CD4-positive, alpha-beta memory T cell (primary cell): Measurements from ENCODE around the gene GPR149. TPM values are rescaled to one million over a fixed set of nuclear protein-coding genes. Genes with fewer than 3 reads are reported as not detected.

ENCODE experiments used
- CTCF ChIA-PET: fragments of 350-600 bp; sonication (Branson Sonifier 250); formaldehyde crosslinking; loops from one replicate; lab custom pipeline; 2021; ENCODE audit warnings: inconsistent platforms; ENCODE audit not compliant: partially characterized antibody; lab: Charles Lee
- POLR2A ChIA-PET: fragments of 350-600 bp; sonication (Branson Sonifier 250); formaldehyde crosslinking; loops from one replicate; lab custom pipeline; 2021; ENCODE audit not compliant: partially characterized antibody; lab: Charles Lee
- DNase-seq, 5 donors: peaks; one replicate each; pipeline versions ENCODE4 v3.0.0 to v3.0.0-alpha.2; 2020 to 2022; ENCODE audit warnings: mixed read lengths in 1 of 5
- H3K27ac ChIP-seq: one replicate; pipeline ENCODE4 v1.7.0; 2013; ENCODE audit warnings: low read depth, low read length
- H3K27me3 ChIP-seq: 2 replicates; pipeline ENCODE4 v1.7.0; 2013; ENCODE audit warnings: mild to moderate bottlenecking, low read length, moderate library complexity; ENCODE audit not compliant: insufficient read depth
- H3K36me3 ChIP-seq: 2 replicates; pipeline ENCODE4 v1.7.0; 2013; ENCODE audit warnings: mild to moderate bottlenecking, low read length, moderate library complexity; ENCODE audit not compliant: insufficient read depth
- H3K4me1 ChIP-seq: 2 replicates; pipeline ENCODE4 v1.7.0; 2013; ENCODE audit warnings: mild to moderate bottlenecking, low read length, moderate library complexity; ENCODE audit not compliant: insufficient read depth
- H3K4me3 ChIP-seq, 2 donors: one replicate each; pipeline ENCODE4 v1.7.0; 2013; ENCODE audit warnings: low read length in 2 of 2, mild to moderate bottlenecking in 1 of 2
- H3K9me3 ChIP-seq, 2 donors: one replicate each; pipeline ENCODE4 v1.7.0; 2013; ENCODE audit warnings: low read length in 2 of 2, control low read depth in 1 of 2; ENCODE audit not compliant: control insufficient read depth in 1 of 2
- H3K27ac Mint-ChIP-seq, 7 donors: one replicate each; pipeline ENCODE4 v1.8.0; 2020 to 2021; ENCODE audit warnings: mixed read lengths in 7 of 7, mild to moderate bottlenecking in 6 of 7, inconsistent platforms in 3 of 7, moderate library complexity in 3 of 7
- H3K27me3 Mint-ChIP-seq, 2 donors: one replicate each; pipeline ENCODE4 v1.8.0; 2020 to 2021; ENCODE audit warnings: mixed read lengths in 2 of 2
- H3K36me3 Mint-ChIP-seq, 2 donors: one replicate each; pipeline ENCODE4 v1.8.0; 2020 to 2021; ENCODE audit warnings: mixed read lengths in 2 of 2, inconsistent platforms in 1 of 2, mild to moderate bottlenecking in 1 of 2
- H3K4me1 Mint-ChIP-seq, 4 donors: one replicate each; pipeline ENCODE4 v1.8.0; 2020 to 2021; ENCODE audit warnings: mixed read lengths in 4 of 4, mild to moderate bottlenecking in 1 of 4
- H3K4me3 Mint-ChIP-seq, 8 donors: one replicate each; pipeline ENCODE4 v1.8.0; 2020 to 2021; ENCODE audit warnings: mixed read lengths in 8 of 8, mild to moderate bottlenecking in 7 of 8, moderate library complexity in 6 of 8, inconsistent platforms in 3 of 8
- H3K9me3 Mint-ChIP-seq, 8 donors: one replicate each; pipeline ENCODE4 v1.8.0; 2020 to 2021; ENCODE audit warnings: mixed read lengths in 8 of 8, mild to moderate bottlenecking in 5 of 8, inconsistent platforms in 3 of 8, moderate library complexity in 1 of 8
- intact Hi-C: fragments of 100-400 bp; cut with micrococcal nuclease; formaldehyde crosslinking; loops from one replicate; pipeline ENCODE4 v1.15.1; 2023
- polyA plus RNA-seq, 2 donors: library from polyadenylated mRNA; unstranded; fragments of 300-500 nt; fragmentation: Illumina TruSeq; gene quantifications; one replicate each; pipeline ENCODE4 v1.2.3, GENCODE V29; 2021
- total RNA-seq, 2 experiments: library from RNA; stranded (reverse); gene quantifications; one replicate each; pipeline ENCODE4 v1.2.3, GENCODE V29; 2021

The GPR149 gene
- total and polyA plus RNA-seq, 4 experiments from 2014 or later, result not detected

DNA sequence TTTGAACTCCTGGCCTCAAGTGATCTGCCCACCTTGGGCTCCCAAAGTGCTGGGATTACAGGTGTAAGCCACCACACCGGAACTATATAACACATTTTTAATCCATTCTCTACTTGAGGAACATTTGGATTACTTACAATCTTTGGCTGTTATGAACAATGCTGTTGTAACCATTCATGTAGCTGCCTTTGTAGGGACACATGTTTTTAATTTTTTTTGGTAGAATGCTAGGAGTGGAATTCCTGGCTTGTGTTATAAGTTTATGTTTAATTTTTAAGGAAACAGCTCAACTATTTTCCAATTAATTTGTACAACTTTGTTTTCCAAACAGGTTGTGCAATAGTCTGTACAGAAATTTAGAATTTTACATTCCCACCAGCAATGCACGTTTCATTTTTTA lies 51.7 kb downstream of the GPR149 start:
- Histone ChIP-seq H3K4me1 (no peaks in the 10 kb centered on the region), H3K27me3 (no peaks in the 10 kb centered on the region), H3K4me3 (no peak overlapping the region), H3K27ac (no peak overlapping the region), H3K36me3 (no peaks in the 10 kb centered on the region), H3K9me3 (no peaks in the 10 kb centered on the region)
- Mint-ChIP-seq H3K27ac (no peak overlapping the region), H3K36me3 (no peaks in the 10 kb centered on the region), H3K4me1 (no peaks in the 10 kb centered on the region), H3K4me3 (no peak overlapping the region), H3K9me3 (no peaks in the 10 kb centered on the region), H3K27me3 (peaks cover 0 to 3% of the 10 kb centered on the region in 2 donors)
- ChIA-PET CTCF (no interaction called here), POLR2A (no interaction called here)
- intact Hi-C loops, result no loop called here
- no peak for DNase-seq

- H3K4me3 ChIP-seq, result no peak overlapping the region
- Mint-ChIP-seq H3K27me3 (peaks cover 6 to 12% of the 10 kb centered on the region in 2 donors), H3K4me3 (no peak overlapping the region), H3K9me3 (peaks cover 0 to 12% (median 0%) of the 10 kb centered on the region in 8 donors), H3K27ac (no peak overlapping the region), H3K36me3 (no peaks in the 10 kb centered on the region), H3K4me1 (no peaks in the 10 kb centered on the region)
- intact Hi-C loops, result no loop called here
- no peaks in the 10 kb centered on the region for H3K4me1 ChIP-seq
- ChIA-PET POLR2A (no interaction called here), CTCF (no interaction called here)
- no peaks in the 10 kb centered on the region for H3K9me3 ChIP-seq
- no peaks in the 10 kb centered on the region for H3K36me3 ChIP-seq
- no peak for DNase-seq
- no peak overlapping the region for H3K27ac ChIP-seq
- H3K27me3 ChIP-seq, result peaks cover 3% of the 10 kb centered on the region
These were observed 62.8 kb downstream of the GPR149 start for GRCh38 chr3:154367221-154367620.

GRCh38 chr3:154364849-154365248 lies 65.1 kb downstream of the GPR149 start:
- no peak overlapping the region for H3K4me3 ChIP-seq
- CTCF ChIA-PET, result no interaction called here
- no peak overlapping the region for H3K4me3 Mint-ChIP-seq
- no peaks in the 10 kb centered on the region for H3K36me3 ChIP-seq
- H3K36me3 Mint-ChIP-seq, result no peaks in the 10 kb centered on the region
- no peaks in the 10 kb centered on the region for H3K9me3 ChIP-seq
- no peak overlapping the region for H3K27ac Mint-ChIP-seq
- POLR2A ChIA-PET, result no interaction called here
- no peak overlapping the region for H3K27ac ChIP-seq
- intact Hi-C loops, result no loop called here
- DNase-seq, result no peak
- no peaks in the 10 kb centered on the region for H3K4me1 ChIP-seq
- H3K9me3 Mint-ChIP-seq, result peaks cover 0 to 12% (median 0%) of the 10 kb centered on the region in 8 donors
- no peaks in the 10 kb centered on the region for H3K4me1 Mint-ChIP-seq
- peaks cover 7 to 12% of the 10 kb centered on the region in 2 donors for H3K27me3 Mint-ChIP-seq
- peaks cover 3% of the 10 kb centered on the region for H3K27me3 ChIP-seq

DNA sequence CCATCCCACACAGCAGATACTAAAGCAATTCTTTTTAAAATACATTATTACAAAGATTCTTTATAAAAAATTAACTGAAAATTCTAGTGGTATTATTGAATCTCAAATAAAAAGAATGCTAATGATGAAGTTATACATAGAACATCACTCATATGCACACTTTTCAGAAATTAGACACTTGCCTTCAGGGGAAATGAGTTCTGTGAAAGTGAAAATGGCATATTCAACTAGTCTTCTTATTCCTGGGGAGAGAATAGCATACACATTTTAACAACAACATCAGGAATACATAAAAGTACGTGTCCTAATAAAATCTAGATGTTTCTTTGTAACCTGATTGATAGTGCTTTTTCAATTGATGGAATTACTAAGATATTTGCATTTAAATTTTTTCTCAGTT lies 68.9 kb downstream of the GPR149 start:
- no peak overlapping the region for H3K4me3 ChIP-seq
- H3K4me1 Mint-ChIP-seq, result no peaks in the 10 kb centered on the region
- CTCF ChIA-PET, result no interaction called here
- no peaks in the 10 kb centered on the region for H3K36me3 ChIP-seq
- POLR2A ChIA-PET, result no interaction called here
- H3K27me3 Mint-ChIP-seq, result peaks cover 5 to 8% of the 10 kb centered on the region in 2 donors
- no peaks in the 10 kb centered on the region for H3K27me3 ChIP-seq
- no peaks in the 10 kb centered on the region for H3K9me3 ChIP-seq
- H3K4me1 ChIP-seq, result no peaks in the 10 kb centered on the region
- no peak overlapping the region for H3K27ac Mint-ChIP-seq
- H3K27ac ChIP-seq, result no peak overlapping the region
- DNase-seq, result no peak
- peaks cover 0 to 12% (median 1%) of the 10 kb centered on the region in 8 donors for H3K9me3 Mint-ChIP-seq
- intact Hi-C loops, result no loop called here
- no peak overlapping the region for H3K4me3 Mint-ChIP-seq
- H3K36me3 Mint-ChIP-seq, result no peaks in the 10 kb centered on the region

DNA sequence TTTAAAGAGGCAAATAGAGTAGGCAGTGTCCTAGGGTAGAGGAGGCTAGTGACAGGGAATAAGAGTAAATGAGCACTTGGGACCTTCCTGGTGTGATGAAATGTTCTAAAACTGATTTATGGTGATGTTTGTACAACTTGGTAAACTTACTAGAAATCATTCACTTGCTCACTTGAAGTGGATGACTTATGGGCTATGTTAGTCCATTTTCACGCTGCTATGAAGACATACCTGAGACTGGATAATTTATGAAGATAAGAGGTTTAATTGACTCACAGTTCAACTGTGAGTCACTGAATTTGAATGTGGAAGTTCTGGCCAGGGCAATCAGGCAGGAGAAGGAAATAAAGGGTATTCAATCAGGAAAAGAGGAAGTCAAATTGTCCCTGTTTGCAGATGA lies 74.0 kb downstream of the GPR149 start:
- no peaks in the 10 kb centered on the region for H3K27me3 ChIP-seq
- POLR2A ChIA-PET, result no interaction called here
- Mint-ChIP-seq H3K4me3 (no peak overlapping the region), H3K27ac (no peak overlapping the region), H3K4me1 (peaks cover 0 to 2% (median 0%) of the 10 kb centered on the region in 4 donors), H3K9me3 (peaks cover 0 to 4% (median under 1%) of the 10 kb centered on the region in 8 donors), H3K27me3 (peaks cover 5 to 14% of the 10 kb centered on the region in 2 donors), H3K36me3 (no peaks in the 10 kb centered on the region)
- CTCF ChIA-PET, result no interaction called here
- H3K4me3 ChIP-seq, result no peak overlapping the region
- no peak for DNase-seq
- H3K36me3 ChIP-seq, result no peaks in the 10 kb centered on the region
- H3K9me3 ChIP-seq, result no peaks in the 10 kb centered on the region
- intact Hi-C loops, result no loop called here
- H3K4me1 ChIP-seq, result no peaks in the 10 kb centered on the region
- H3K27ac ChIP-seq, result no peak overlapping the region

DNA sequence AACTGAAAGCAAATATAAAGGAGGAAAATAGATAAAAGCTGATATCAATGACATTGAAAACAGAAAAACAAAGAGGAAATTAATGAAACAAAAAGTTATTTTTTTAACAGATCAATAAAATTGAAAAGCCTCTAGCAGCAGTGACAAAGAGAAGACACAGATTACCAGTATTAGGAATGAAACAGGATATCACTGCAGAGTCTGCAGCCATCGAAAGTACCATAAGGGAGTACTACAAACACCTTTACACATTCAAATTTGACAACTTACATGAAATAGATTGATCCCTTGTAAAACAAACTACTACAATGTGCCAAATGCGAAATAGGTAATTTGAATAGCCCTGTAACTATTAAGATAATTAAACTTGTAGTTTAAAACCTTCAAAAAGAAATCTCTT lies 80.8 kb downstream of the GPR149 start:
- H3K27ac ChIP-seq, result no peak overlapping the region
- no peaks in the 10 kb centered on the region for H3K36me3 ChIP-seq
- no peak for DNase-seq
- Mint-ChIP-seq H3K27ac (no peak overlapping the region), H3K4me3 (no peak overlapping the region), H3K36me3 (no peaks in the 10 kb centered on the region), H3K9me3 (no peaks in the 10 kb centered on the region), H3K27me3 (peaks cover 13 to 20% of the 10 kb centered on the region in 2 donors), H3K4me1 (peaks cover 0 to 2% (median 0%) of the 10 kb centered on the region in 4 donors)
- H3K4me1 ChIP-seq, result no peaks in the 10 kb centered on the region
- ChIA-PET POLR2A (no interaction called here), CTCF (interaction anchor here (1.3 kb wide), 1 partner anchor 13 kb away, joined by 3 read pairs; no protein-coding TSS in a partner anchor)
- intact Hi-C loops, result no loop called here
- no peak overlapping the region for H3K4me3 ChIP-seq
- no peaks in the 10 kb centered on the region for H3K9me3 ChIP-seq
- no peaks in the 10 kb centered on the region for H3K27me3 ChIP-seq

DNA sequence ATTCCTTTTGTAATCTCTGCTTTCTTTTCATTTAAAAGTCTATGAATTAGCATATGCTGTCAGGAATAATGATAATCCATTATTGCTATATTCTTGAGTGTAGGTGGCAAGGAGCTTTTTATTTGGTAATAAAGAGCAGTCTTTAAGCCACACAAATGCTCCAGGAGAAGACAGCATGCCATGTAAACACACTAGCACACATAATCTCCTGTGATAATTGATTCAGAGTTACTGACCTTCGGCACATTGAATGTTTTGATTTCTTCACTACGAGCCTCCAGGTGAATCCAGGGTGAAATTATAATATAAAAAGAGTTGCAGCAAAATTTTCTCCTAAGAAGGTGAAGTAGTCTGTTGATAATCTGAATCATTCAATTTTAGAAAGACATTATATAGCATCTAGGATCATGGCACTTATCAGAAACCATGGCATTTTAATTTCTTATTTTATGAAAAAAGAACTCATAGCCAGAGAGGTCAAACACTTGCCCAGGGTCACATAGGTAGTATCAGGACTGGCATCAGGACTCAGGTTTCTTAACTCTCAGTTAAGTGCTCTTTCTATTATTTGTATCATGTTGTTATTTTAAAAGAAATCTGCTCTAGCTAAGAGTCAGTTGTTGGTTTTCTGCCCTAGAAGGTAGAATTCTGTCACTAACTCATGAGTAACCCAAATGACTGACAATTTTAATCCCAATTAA lies 84.4 kb downstream of the GPR149 start:
- POLR2A ChIA-PET, result no interaction called here
- Mint-ChIP-seq H3K4me1 (no peaks in the 10 kb centered on the region), H3K27me3 (peaks cover 11 to 14% of the 10 kb centered on the region in 2 donors), H3K9me3 (no peaks in the 10 kb centered on the region), H3K36me3 (no peaks in the 10 kb centered on the region), H3K4me3 (no peak overlapping the region), H3K27ac (no peak overlapping the region)
- intact Hi-C loops, result no loop called here
- Histone ChIP-seq H3K27ac (no peak overlapping the region), H3K27me3 (no peaks in the 10 kb centered on the region), H3K4me1 (no peaks in the 10 kb centered on the region), H3K4me3 (no peak overlapping the region), H3K36me3 (no peaks in the 10 kb centered on the region), H3K9me3 (no peaks in the 10 kb centered on the region)
- CTCF ChIA-PET, result no interaction called here
- DNase-seq, result no peak
